ENCODE data around the gene VAPA.
"Not testable (repeated sequence)": the region's sequence is repeated elsewhere in the genome, so short reads cannot be mapped to it uniquely, and the experiment has no call there.

Gene VAPA

GRCh38 chr18:9900699-9901098, 13.1 kb upstream of the VAPA start:
- TF ChIP-seq, protein P1, sequence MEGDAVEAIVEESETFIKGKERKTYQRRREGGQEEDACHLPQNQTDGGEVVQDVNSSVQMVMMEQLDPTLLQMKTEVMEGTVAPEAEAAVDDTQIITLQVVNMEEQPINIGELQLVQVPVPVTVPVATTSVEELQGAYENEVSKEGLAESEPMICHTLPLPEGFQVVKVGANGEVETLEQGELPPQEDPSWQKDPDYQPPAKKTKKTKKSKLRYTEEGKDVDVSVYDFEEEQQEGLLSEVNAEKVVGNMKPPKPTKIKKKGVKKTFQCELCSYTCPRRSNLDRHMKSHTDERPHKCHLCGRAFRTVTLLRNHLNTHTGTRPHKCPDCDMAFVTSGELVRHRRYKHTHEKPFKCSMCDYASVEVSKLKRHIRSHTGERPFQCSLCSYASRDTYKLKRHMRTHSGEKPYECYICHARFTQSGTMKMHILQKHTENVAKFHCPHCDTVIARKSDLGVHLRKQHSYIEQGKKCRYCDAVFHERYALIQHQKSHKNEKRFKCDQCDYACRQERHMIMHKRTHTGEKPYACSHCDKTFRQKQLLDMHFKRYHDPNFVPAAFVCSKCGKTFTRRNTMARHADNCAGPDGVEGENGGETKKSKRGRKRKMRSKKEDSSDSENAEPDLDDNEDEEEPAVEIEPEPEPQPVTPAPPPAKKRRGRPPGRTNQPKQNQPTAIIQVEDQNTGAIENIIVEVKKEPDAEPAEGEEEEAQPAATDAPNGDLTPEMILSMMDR (IDR thresholded peaks at IDR 0.05; ENCODE audit: borderline replicate concordance, insufficient read depth, low read depth, low read length) = no peak
- H3K4me3 ChIP-seq (ENCODE audit: low read depth, low read length) = no peak overlapping the region

DNA sequence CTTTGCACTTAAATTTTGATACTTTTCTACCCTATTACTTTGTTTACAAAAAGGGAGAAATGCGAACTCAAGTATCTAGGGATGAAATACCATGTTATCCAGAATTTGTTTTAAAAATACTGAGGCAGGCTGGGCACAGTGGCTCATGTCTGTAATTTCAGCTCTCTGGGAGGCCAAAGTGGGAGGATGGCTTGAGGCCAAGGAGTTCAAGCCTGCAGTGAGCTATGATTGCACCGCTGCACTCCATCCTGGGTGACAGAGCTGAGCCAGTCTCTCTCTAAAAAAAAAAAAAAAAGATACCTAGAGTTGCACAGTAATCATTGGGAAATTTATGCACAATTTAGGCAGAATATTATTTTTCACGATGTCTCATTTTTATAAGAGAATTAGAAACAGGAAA, 12.4 kb upstream of the VAPA start:
- H3K4me3 ChIP-seq (ENCODE audit: low read depth, low read length) = no peak overlapping the region
- TF ChIP-seq, protein P1 (IDR thresholded peaks at IDR 0.05; ENCODE audit: borderline replicate concordance, insufficient read depth, low read depth, low read length) = no peak

DNA sequence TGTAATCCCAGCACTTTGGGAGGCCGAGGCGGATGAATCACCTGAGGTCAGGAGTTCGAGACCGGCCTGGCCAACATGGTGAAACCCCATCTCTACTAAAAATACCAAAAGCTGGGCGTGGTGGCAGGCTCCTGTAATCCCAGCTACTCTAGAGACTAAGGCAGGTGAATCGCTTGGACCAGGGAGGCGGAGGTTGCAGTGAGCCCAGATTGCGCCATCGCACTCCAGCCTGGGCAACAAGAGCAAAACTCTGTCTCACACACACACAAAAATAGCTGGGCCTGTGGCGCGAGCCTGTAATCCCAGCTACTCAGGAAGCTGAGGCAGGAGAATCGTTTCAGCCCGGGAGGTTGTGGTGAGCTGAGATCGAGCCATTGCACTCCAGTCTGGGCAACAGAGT, 11.6 kb upstream of the VAPA start:
- H3K4me3 ChIP-seq (ENCODE audit: low read depth, low read length) = not testable (repeated sequence)

DNA sequence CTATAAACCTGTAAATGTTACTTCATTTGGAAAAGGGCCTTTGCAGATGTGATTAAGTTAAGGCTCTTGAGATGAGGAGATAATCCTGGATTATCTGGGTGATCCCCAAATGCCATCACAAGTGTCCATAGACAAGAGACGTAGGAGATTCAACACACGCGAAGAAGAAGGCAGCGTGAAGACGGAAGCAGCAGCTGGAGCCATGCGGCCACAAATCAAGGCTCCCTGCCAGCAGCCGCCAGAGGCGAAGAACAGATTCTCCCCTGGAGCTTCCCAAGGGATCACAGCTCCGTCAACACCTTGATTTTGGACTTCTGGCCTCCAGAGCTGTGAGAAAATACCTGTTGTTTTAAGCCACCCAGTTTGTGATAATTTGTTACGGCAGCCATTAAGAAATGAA, 11.0 kb upstream of the VAPA start:
- no peak overlapping the region for H3K4me3 ChIP-seq (ENCODE audit: low read depth, low read length)
- TF ChIP-seq, protein P1 (IDR thresholded peaks at IDR 0.05; ENCODE audit: borderline replicate concordance, insufficient read depth, low read depth, low read length) = no peak

GRCh38 chr18:9905401-9905922, 8.4 kb upstream of the VAPA start:
- TF ChIP-seq, protein P1 (IDR thresholded peaks at IDR 0.05; ENCODE audit: borderline replicate concordance, insufficient read depth, low read depth, low read length) = no peak
- no peak overlapping the region for H3K4me3 ChIP-seq (ENCODE audit: low read depth, low read length)

GRCh38 chr18:9906481-9906880, 7.3 kb upstream of the VAPA start:
- H3K4me3 ChIP-seq (ENCODE audit: low read depth, low read length) = no peak overlapping the region
- TF ChIP-seq, protein P1 (IDR thresholded peaks at IDR 0.05; ENCODE audit: borderline replicate concordance, insufficient read depth, low read depth, low read length) = no peak

GRCh38 chr18:9907867-9908266, 5.9 kb upstream of the VAPA start:
- TF ChIP-seq, protein P1 (IDR thresholded peaks at IDR 0.05; ENCODE audit: borderline replicate concordance, insufficient read depth, low read depth, low read length) = no peak
- no peak overlapping the region for H3K4me3 ChIP-seq (ENCODE audit: low read depth, low read length)

DNA sequence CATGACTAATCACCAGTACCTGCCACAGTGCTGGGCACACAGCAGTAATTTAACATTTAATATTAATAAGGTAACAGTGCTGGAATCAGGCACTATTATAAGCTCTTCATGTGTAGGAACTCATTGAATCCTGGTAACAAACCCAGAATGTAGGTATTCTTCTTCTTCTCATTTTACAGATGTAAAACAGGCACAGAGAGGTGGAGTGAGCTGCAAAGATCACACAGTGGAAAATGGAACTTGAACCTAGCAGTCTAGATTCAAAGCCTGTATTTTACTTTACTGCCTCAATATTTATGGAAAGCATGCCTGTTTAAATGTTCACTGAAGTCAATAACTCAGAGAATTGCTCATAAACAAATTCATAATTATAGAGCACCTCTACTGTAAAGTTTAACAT, 3.7 kb upstream of the VAPA start:
- TF ChIP-seq, protein P1 (IDR thresholded peaks at IDR 0.05; ENCODE audit: borderline replicate concordance, insufficient read depth, low read depth, low read length) = no peak
- H3K4me3 ChIP-seq (ENCODE audit: low read depth, low read length) = no peak overlapping the region
